ENCODE measurements around the gene ZNF576. TPM values are rescaled to one million over a fixed set of nuclear protein-coding genes. Genes with fewer than 3 reads are reported as not detected.
A peak's percentile ranks its signal among the peaks of the same experiment; 100 is the strongest.

Gene ZNF576
- total and polyA plus RNA-seq, 2 of the 4 experiments (the other 2 are of a cell fraction) = 13.8 to 19.5 TPM

GRCh38 chr19:43575955-43576878 lies 20.2 kb upstream of the ZNF576 start:
- peaks cover 3% of the 10 kb centered on the region; the same call in 1 of the 2 replicates for H3K9me1 ChIP-seq (ENCODE audit: insufficient read depth, low read length)
- peak overlapping the region; percentile 25 for H2BK5ac ChIP-seq (ENCODE audit: low read depth, low read length, poor library complexity, severe bottlenecking)
- in situ Hi-C loops (cut with MboI; ENCODE audit: low sequenced_read_pairs) = no loop called here
- H3K9ac ChIP-seq (ENCODE audit: low read depth, low read length) = peak overlapping the region; percentile 13; the same call in 1 of the 2 replicates
- TF ChIP-seq CEBPB (IDR thresholded peaks at IDR 0.05; ENCODE audit: low read depth, low read length) = no peak
- TF ChIP-seq RAD21 (IDR thresholded peaks at IDR 0.05; ENCODE audit: low read length) = no peak
- no peak for TF ChIP-seq MXI1 (IDR thresholded peaks at IDR 0.05; ENCODE audit: borderline replicate concordance, low read depth, low read length)
- TF ChIP-seq BHLHE40 (IDR thresholded peaks at IDR 0.05; ENCODE audit: low read depth, low read length) = no peak
- no peak for TF ChIP-seq MAZ (IDR thresholded peaks at IDR 0.05; ENCODE audit: borderline replicate concordance, low read depth, low read length)
- no peak for TF ChIP-seq CHD1 (IDR thresholded peaks at IDR 0.05; ENCODE audit: low read depth, low read length)
- H3K56ac ChIP-seq (ENCODE audit: extremely low read depth, insufficient read depth, low read length) = no peak overlapping the region
- peak overlapping the region; percentile 83 for H2AFZ ChIP-seq (replicated peaks; ENCODE audit: low read length, poor library complexity)
- H3K79me1 ChIP-seq (ENCODE audit: low read depth in 1 of 2, low read length in 2 of 2) = peaks cover 20 to 41% of the 10 kb centered on the region in 2 experiments
- H3K4me1 ChIP-seq (ENCODE audit: control insufficient read depth, insufficient read depth, low read length) = peaks cover 5% of the 10 kb centered on the region
- WGBS, 2 experiments (ENCODE audit: extremely low coverage in 2 of 2, insufficient read length in 1 of 2) = 67 to 97% methylated on average over 6 to 13 of the region's 37 CpGs
- DNase-seq = no peak
- H3K9me3 ChIP-seq (ENCODE audit: control insufficient read depth, insufficient read depth, low read length) = no peaks in the 10 kb centered on the region
- peak overlapping the region; percentile 10 to 79 for H4K8ac ChIP-seq (ENCODE audit: low read depth in 2 of 2, low read length in 2 of 2)
- H3K18ac ChIP-seq (ENCODE audit: low read depth, low read length) = no peak overlapping the region; the same call in 1 of the 2 replicates
- no peak overlapping the region for H4K91ac ChIP-seq (ENCODE audit: insufficient read depth, low read depth, low read length)
- no TSS peak for BruUV-seq (replicated peaks)
- ChIA-PET POLR2A (ENCODE audit: unreplicated experiment) (no interaction called here), CTCF (no interaction called here)
- H2BK20ac ChIP-seq (ENCODE audit: low read depth, low read length) = no peak overlapping the region
- H2BK15ac ChIP-seq (ENCODE audit: low read depth, low read length) = no peak overlapping the region
- H3K27me3 ChIP-seq (ENCODE audit: control insufficient read depth, insufficient read depth, low read length) = no peaks in the 10 kb centered on the region
- H4K5ac ChIP-seq (ENCODE audit: low read depth, low read length) = peak overlapping the region; percentile 5
- peak overlapping the region; percentile 13; the same call in 1 of the 2 replicates for H2AK5ac ChIP-seq (ENCODE audit: low read depth, low read length)
- H3K27ac ChIP-seq (ENCODE audit: insufficient read depth, low read length) = peak overlapping the region; percentile 13; the same call in 1 of the 2 replicates
- H2BK120ac ChIP-seq (ENCODE audit: low read depth, low read length) = no peak overlapping the region
- no peak overlapping the region for H2AK9ac ChIP-seq (replicated peaks; ENCODE audit: low read depth, low read length, poor library complexity)
- peak overlapping the region; percentile 47 for H3K4me2 ChIP-seq (ENCODE audit: low read depth, low read length)
- H4K20me1 ChIP-seq (ENCODE audit: insufficient read depth, low read length) = no peaks in the 10 kb centered on the region
- dilution Hi-C loops (cut with HindIII; ENCODE audit: low sequenced_read_pairs, unreplicated experiment) = no loop called here
- H3K36me3 ChIP-seq (ENCODE audit: control insufficient read depth, insufficient read depth, low read length) = 0 out of 2 replicates have a peak, but pooled peaks cover 1% of the 10 kb centered on the region
- H3K23ac ChIP-seq (ENCODE audit: low read depth, low read length) = no peak overlapping the region
- intact Hi-C loops (cut with micrococcal nuclease) = loop anchor here (1.0 kb wide), 1 partner anchor 20 kb away; the partner anchor contains the start of genes IRGQ and ZNF576
- 0 out of 2 replicates have a peak overlapping the region, but pooled peaks have one; percentile 68 for H3K14ac ChIP-seq (replicated peaks; ENCODE audit: low read depth, low read length)
- H3K4ac ChIP-seq (ENCODE audit: low read depth, low read length) = peak overlapping the region; percentile 26
- H3K4me3 ChIP-seq (ENCODE audit: insufficient read depth, low read depth, low read length) = peak overlapping the region; percentile 13; the same call in 1 of the 2 replicates
- peak; percentile 3; the same call in 1 of the 2 replicates for ATAC-seq (ENCODE audit: low read depth)

Measured in IMR-90 (cell line).